Panc1 (cell line): ENCODE results near the gene TEAD4.

ENCODE experiments used
- CTCF ChIP-seq: fragments of 450-650 bp; IDR thresholded peaks from 2 replicates; pipeline ENCODE4 v1.5.1; 2017; ENCODE audit warnings: mild to moderate bottlenecking
- POLR2AphosphoS5 ChIP-seq: IDR thresholded peaks from 2 replicates; pipeline ENCODE4 v1.6.1; 2012; ENCODE audit warnings: mild to moderate bottlenecking, low read depth, low read length, moderate library complexity
- REST ChIP-seq, 2 experiments: IDR thresholded peaks; 2 replicates each; pipeline ENCODE4 v1.6.1; 2011 to 2012; ENCODE audit warnings: low read depth in 2 of 2, control low read depth in 1 of 2, low read length in 1 of 2, mild to moderate bottlenecking in 1 of 2, moderate library complexity in 1 of 2; ENCODE audit not compliant: insufficient read depth in 1 of 2
- SIN3A ChIP-seq: IDR thresholded peaks from 2 replicates; pipeline ENCODE4 v1.6.1; 2012; ENCODE audit warnings: low read depth, mild to moderate bottlenecking, low read length, moderate library complexity, borderline replicate concordance; ENCODE audit not compliant: insufficient read depth

GRCh38 chr12:2925322-2925995 lies 33.7 kb upstream of the TEAD4 start:
- TF ChIP-seq POLR2AphosphoS5 (no peak), CTCF (no peak), REST (IDR thresholded peaks at IDR 0.05; ENCODE audit: insufficient read depth in 1 of 2, low read depth in 2 of 2, low read length in 1 of 2) (no peak), SIN3A (no peak)
